IPS DF 6.9 (cell line): ENCODE data around the gene DAD1.

Experiments
- DNase-seq: peaks from one replicate; pipeline ENCODE4 v3.0.0-alpha.2; 2013; ENCODE audit warnings: low read depth, low spot score
- H3K27ac ChIP-seq: one replicate; pipeline ENCODE4 v1.5.1; 2013; ENCODE audit warnings: low read length, control low read depth
- H3K27me3 ChIP-seq: 2 replicates; pipeline ENCODE4 v1.6.1; 2013; ENCODE audit warnings: mild to moderate bottlenecking, low read length; ENCODE audit not compliant: control insufficient read depth, insufficient read depth
- H3K36me3 ChIP-seq: 2 replicates; pipeline ENCODE4 v1.6.1; 2013; ENCODE audit warnings: low read length; ENCODE audit not compliant: control insufficient read depth, insufficient read depth
- H3K4me1 ChIP-seq: 2 replicates; pipeline ENCODE4 v1.6.1; 2013; ENCODE audit warnings: low read length; ENCODE audit not compliant: control insufficient read depth, insufficient read depth
- H3K4me3 ChIP-seq: 2 replicates; pipeline ENCODE4 v1.5.1; 2013; ENCODE audit warnings: mild to moderate bottlenecking, low read length
- H3K9me3 ChIP-seq: 2 replicates; pipeline ENCODE4 v1.6.1; 2013; ENCODE audit warnings: low read length, inconsistent platforms; ENCODE audit not compliant: control insufficient read depth, insufficient read depth
- WGBS: extraction: QIAGEN DNeasy Blood & Tissue Kit; methylation state at CpG from one replicate; pipeline ENCODE4 v1.1.7; 2013; ENCODE audit warnings: mixed read lengths, missing lambda C conversion rate; ENCODE audit not compliant: insufficient read length, insufficient coverage; 5-methylcytosine and 5-hydroxymethylcytosine counted together

The DAD1 gene

DNA sequence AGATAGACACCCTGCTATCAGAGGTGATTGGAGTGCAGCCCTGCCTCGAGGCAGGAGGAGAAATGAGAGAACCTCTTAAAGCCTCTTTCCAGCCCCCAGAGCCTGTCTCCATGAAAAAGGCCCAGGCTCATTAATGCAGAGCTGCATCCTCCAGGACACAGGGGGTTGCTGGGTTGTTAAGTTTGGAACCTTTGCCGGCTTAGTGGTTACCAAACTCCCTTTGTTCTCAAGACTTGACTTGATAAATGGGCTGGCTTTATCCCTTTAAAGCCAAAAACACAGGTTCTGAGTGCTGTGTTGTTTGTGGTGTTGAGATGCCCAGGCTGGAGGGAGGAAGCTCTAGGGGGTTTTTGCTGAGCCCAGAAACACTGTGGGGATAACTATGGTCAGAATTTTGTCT lies 71.0 kb downstream of the DAD1 start:
- no peak for DNase-seq
- Histone ChIP-seq H3K27me3 (no peaks in the 10 kb centered on the region; the same call in 1 of the 2 replicates), H3K27ac (no peak overlapping the region), H3K9me3 (no peaks in the 10 kb centered on the region), H3K36me3 (no peaks in the 10 kb centered on the region), H3K4me1 (no peaks in the 10 kb centered on the region), H3K4me3 (no peak overlapping the region)
- no CpG with 5 or more reads among the region's 2 CpGs for WGBS

DNA sequence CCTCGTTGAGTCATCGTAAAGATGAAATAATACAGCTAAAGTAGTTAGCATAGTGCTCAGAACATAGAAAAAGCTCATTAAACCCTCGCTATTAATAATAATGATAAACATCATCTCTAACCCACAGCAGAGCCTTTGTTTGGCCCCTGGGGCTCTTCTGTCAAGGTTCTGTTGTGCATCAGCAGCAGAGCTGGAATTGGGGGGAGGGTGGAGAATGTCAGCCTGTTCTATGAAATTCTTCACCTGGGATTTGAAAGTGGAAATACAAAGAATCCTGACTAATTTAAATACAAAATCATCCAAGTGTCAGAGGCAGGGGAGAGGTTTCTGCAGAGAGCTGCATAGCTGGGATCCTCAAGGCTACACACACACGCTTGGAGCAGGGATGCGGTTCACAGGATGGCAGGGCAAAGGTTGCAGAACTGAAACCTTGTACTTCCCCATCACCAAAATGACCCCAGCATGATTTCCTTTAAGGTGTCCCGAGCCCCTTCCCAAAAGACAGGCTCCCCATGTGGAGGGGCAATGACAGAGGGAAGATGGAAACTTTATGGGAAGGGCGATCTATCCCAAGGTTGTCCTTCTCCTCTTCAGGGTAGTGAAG lies 71.8 kb downstream of the DAD1 start:
- WGBS = no CpG with 5 or more reads among the region's 7 CpGs
- no peak overlapping the region for H3K27ac ChIP-seq

DNA sequence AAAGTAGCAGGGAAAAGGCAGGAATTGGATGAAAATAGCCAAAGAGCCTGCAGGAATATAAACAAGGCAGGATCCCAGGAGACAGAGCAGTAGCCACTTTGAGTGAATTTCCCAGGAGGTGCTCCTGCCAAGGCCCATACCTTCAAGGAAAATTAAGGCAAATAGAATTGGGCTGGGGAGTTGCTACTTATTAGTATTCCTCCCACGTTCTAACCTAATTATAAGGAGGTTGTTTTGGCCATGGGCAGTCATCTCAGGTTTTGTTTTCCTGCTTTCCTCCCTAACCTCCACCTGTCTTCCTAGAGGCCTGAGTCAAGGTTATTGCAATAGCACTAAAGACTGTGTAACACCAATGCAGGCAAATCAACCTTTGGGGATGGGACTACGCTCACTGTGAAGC lies 73.1 kb downstream of the DAD1 start:
- Histone ChIP-seq H3K4me1 (no peaks in the 10 kb centered on the region), H3K9me3 (no peaks in the 10 kb centered on the region), H3K27ac (no peak overlapping the region), H3K27me3 (no peaks in the 10 kb centered on the region; the same call in 1 of the 2 replicates), H3K4me3 (no peak overlapping the region), H3K36me3 (no peaks in the 10 kb centered on the region)
- WGBS = no CpG with 5 or more reads among the region's 2 CpGs
- DNase-seq = no peak

More for the DNA sequence above, 71.8 kb downstream of the DAD1 start:
- Histone ChIP-seq H3K27me3 (no peaks in the 10 kb centered on the region; the same call in 1 of the 2 replicates), H3K9me3 (no peaks in the 10 kb centered on the region), H3K4me1 (no peaks in the 10 kb centered on the region), H3K36me3 (no peaks in the 10 kb centered on the region), H3K4me3 (no peak overlapping the region)
- DNase-seq = no peak
